ENCODE results near the gene CNKSR3.

GRCh38 chr6:154347981-154348380, 162.5 kb downstream of the CNKSR3 start:
- TF ChIP-seq CTCF (conservative IDR thresholded peaks at IDR 0.05; ENCODE audit: low read depth, low read length) = no peak
- TF ChIP-seq EZH2 (IDR thresholded peaks at IDR 0.05; ENCODE audit: borderline replicate concordance, low read depth, low read length, poor library complexity, severe bottlenecking) = no peak
